Right renal pelvis (tissue), 4 donors: ENCODE results near the gene THEM4. TPM values are rescaled to one million over a fixed set of nuclear protein-coding genes. Genes with fewer than 3 reads are reported as not detected.

Experiments
- polyA plus RNA-seq, 4 donors: library from polyadenylated mRNA; unstranded; fragments of 120-200 nt; gene quantifications; one replicate each; pipeline ENCODE4 v1.2.1, GENCODE V29; 2013; ENCODE audit not compliant: insufficient read length in 4 of 4

Gene THEM4
- polyA plus RNA-seq, 4 donors: 20.8 to 31.0 (median 23.9) TPM

Other genes starting within 250 kb of the THEM4 start
- under 1 TPM; 0.07 to 0.57 (median 0.48) TPM for gene CELF3, start 192.7 kb downstream of the THEM4 start, polyA plus RNA-seq
- gene RIIAD1, start 188.0 kb downstream of the THEM4 start, polyA plus RNA-seq: under 1 TPM in 2 of 4 donors, not detected in 2; 0.44 TPM
- gene MRPL9, start 146.0 kb downstream of the THEM4 start, polyA plus RNA-seq: 100 to 1,000 TPM; 114 to 130 (median 121) TPM
- 1 to 10 TPM; 8.4 to 9.2 (median 8.8) TPM for gene TDRKH, start 119.0 kb downstream of the THEM4 start, polyA plus RNA-seq
- gene LINGO4, start 104.1 kb downstream of the THEM4 start, polyA plus RNA-seq: under 1 TPM in 1 of 4 donors, not detected in 3; 0.03 TPM
- gene RORC, start 77.7 kb downstream of the THEM4 start, polyA plus RNA-seq: 1 to 10 TPM; 1.0 to 1.2 (median 1.1) TPM
- gene C2CD4D, start 69.7 kb downstream of the THEM4 start, polyA plus RNA-seq: under 1 TPM; 0.18 to 0.64 (median 0.23) TPM
- gene THEM5, start 55.8 kb downstream of the THEM4 start, polyA plus RNA-seq: 1 to 10 TPM in 1 of 4 donors, under 1 TPM in 3; 0.60 to 1.3 (median 0.68) TPM
- gene S100A10, start 84.3 kb upstream of the THEM4 start, polyA plus RNA-seq: 100 to 1,000 TPM; 244 to 258 (median 251) TPM
- gene S100A11, start 127.5 kb upstream of the THEM4 start, polyA plus RNA-seq: 100 to 1,000 TPM; 279 to 362 (median 285) TPM
- gene TCHHL1, start 179.6 kb upstream of the THEM4 start, polyA plus RNA-seq: not detected
- under 1 TPM in 3 of 4 donors, not detected in 1; 0.03 to 0.06 (median 0.05) TPM for gene TCHH, start 205.9 kb upstream of the THEM4 start, polyA plus RNA-seq
- gene RPTN, start 249.7 kb upstream of the THEM4 start, polyA plus RNA-seq: not detected